Stimulated activated CD4-positive, alpha-beta T cell treated with anti-CD3 and anti-CD28 coated beads, TNF-alpha, amount 100 ng/mL, for 4 hours (primary cell): ENCODE data around the gene CCDC50.

ENCODE experiments used
- DNase-seq, 3 experiments: peaks; one replicate each; pipeline ENCODE4 v3.0.0-alpha.2; 2020; ENCODE audit warnings: low read depth in 3 of 3

The CCDC50 gene

DNA sequence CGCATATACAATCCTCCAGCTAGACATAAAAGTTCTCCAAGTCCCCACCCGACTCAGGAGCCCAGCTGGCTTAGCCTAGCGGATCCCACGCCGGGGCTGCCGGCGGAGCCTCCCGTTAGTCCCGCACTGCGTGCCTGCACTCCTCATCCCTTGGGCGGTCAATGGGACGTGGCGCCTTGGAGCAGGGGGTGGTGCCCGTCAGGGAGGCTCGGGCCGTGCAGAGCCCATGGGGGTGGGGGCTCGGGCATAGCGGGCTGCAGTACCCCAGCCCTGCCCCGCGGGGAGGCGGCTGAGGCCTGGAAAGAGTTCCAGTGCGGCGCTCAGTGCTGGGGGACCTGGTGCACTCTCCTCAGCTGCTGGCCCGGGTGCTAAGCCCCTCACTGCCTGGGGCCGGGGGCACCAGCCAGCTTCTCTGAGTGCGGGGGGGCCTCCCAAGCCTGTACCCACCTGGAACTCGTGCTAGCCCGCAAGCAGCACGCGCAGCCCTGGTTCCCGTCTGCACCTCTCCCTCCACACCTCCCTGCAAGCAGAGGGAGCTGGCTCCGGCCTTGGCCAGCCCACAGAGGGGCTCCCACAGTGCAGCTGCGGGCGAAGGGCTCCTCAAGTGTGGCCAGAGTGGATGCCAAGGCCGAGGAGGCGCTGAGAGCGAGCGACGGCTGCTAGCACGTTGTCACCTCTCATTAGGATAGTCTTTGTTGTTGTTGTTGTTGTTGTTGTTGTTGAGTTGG is 12.2 kb upstream of the CCDC50 start:
- DNase-seq: no peak

DNA sequence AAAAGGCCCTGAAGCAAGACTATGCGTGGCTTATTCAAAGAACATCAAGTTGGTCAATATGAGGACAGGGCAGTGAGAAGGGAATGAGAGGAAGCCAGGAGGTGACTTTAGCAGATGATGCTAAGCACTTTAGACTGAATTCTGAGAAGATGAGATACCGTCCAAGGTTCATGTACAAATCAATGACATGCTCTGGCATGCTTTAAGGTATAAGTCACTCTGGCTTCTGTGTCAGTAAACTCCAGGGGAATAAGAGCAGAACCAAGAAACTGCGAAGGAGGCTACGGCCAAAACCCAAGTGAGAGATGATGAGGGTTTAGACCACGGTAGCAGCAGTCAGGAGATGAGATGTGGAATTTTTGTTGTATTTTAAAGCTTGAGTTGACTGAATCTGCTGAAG is 8.9 kb upstream of the CCDC50 start:
- DNase-seq: no peak

DNA sequence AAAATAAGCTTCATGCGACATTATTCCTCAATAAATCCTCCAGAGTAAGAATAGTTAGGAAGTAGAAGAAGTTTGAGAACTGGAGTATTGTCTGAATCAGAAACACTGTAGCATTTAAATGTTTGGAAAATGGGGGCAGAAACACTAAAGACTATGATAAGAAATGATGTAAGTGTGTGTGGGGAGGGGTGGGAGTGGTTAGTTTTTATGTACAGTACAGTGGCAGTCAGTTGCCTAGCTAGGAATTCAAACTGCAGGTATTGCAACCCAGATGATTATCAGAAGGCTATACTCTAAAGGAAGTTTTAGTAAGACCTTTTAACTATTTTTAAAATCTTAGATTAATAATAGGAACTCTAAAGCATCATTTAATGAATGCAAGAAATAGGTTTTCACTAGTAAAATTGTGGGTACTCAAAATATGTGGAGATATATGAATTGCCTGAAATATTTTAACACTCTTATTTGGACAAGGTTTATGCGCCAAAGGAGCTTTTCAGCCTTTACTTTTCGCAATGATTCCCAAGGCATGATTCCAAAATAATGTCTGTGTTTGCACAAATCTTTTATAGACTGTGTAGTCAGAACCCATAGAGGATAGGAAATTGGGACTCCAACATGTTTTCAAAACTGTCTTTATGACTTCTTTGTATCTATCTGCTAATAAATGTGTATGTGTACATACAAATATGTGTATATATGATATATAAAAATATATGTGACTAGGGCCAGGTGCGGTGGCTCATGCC is 8.0 kb upstream of the CCDC50 start:
- no peak for DNase-seq

DNA sequence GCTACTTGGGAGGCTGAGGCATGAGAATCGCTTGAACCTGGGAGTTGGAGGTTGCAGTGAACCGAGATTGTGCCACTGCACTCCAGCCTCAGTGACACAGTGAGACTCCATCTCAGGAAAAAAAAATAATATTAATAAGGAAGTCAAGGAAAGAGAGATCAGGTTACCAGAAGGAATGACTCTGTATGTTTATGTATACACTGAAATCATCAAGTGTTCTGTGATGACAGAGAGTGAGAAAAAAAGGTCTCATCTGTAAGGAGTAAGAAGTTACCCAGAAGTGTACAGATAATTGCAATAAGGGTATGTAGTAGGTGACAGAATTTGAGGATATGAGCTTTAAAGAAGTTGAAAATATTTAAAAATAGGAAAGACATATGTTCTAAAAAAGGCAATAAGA is 4.3 kb upstream of the CCDC50 start:
- DNase-seq: no peak

DNA sequence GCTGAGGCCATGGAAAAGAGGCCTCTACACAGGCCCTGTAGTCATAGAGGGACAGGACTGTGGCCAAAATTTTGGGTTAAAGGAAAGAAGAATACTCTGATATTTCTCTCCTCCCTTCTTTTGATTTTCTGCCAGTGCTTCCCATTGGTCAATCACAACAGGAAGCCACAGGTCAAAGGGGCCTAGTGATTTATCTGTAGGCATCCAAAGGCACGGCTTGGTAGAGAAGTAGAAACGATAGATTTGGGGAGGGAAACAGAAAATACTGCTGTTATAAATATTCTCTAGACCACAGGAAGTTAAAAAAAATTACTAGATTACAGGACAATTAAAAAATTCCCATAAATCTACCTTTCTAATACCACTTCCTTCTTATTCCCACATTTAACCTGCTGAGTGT is 1.7 kb upstream of the CCDC50 start:
- DNase-seq: no peak

DNA sequence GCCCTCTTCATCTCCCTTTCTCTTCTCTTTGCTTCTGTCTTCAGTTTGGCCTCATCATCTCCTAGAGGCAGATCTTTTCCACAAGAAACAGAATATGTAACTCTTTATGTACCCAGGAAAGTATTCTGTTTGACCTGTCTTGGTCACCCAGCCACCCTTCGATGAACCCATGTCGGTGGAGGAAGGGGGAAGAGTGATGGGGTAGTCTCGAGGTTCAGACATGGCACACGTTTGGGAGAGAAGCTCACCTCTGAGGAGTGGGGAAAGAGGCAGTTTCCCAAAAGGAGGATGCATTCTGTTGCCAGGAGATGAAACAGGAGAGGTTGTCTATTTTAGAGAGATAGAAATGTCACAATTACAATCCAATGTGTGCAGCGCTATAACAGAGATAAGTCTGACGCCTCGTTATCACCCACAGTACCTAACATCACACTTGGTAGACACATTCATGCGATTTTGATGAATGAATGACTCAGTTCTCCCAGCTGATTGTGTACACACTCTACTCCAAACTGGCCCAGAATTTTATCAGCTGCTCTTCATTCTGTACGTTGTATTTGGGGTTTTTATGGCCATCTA is 722 bp upstream of the CCDC50 start:
- DNase-seq: no peak

DNA sequence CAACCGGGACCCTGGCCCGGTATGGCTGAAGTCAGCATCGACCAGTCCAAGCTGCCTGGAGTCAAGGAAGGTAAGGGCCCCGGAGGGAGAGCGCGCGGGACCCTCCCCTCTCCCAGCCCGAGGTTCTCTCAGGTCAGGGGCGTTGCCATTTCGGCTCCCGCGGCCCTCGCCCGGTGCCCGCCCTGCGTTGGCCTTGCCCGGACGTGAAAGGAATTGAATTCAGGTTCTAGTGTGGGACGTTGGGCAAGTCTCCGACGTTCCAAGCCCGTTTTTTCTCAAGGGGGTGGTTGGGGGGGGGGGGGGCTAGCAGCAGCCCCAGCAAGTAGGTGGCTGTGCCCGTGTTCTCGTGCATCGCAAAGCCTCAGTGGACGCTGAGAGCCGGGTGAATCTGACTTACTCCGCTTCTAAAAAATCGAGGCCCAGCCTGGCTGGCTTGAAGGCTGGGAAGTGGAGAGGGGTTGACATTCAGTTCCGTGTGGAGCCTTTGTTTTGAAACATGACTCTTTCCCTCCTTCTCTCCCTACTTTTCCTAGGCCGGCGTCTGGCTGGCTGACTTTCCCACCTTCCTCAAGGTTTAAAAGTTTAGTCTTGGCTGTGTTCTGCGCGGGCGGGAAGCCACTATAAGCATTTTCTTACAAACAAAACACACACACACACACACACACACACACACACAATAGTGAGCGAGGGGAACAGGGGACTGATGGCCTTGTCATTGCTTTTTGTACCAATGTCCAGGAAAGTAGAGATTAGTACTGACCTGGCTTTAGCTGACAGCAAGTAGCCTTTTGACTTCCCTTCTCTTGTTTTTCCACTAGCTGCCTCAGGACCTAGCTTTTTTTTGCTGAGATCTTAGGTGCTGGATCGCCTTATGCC is 698 bp downstream of the CCDC50 start, which contains the start of gene UTS2B:
UTS2B (minus strand) TSS at position 873 of the 876 bp plus-strand sequence. CDS start 48,337 bp downstream, outside the sequence.
- peak in 1 of 3 experiments; percentile 1 for DNase-seq

DNA sequence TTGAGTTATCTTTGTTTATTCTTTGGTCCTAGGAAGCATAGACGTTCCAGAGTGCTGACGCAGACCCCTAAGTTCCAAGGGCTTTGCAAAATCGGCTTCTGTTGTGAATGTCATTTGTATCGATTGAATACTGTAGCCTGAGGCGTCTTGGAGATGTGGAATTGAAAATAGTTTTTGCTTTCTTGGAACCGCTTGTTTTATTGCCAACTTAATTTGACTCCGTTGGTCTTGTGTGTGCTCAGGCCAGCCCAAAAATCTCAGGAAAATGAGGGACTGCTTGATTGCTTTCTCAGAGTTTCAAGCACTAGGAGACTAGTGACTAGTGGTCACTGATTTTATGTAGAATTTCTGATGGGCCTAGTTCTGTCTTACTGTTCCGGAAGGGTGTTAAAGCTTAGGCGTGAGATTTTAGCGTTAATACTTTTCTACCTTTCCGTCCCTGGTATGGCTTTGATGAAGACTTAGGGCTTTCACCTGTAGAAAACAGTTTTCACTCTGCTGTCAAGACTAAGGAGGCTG is 1.4 kb downstream of the CCDC50 start:
- DNase-seq: no peak

DNA sequence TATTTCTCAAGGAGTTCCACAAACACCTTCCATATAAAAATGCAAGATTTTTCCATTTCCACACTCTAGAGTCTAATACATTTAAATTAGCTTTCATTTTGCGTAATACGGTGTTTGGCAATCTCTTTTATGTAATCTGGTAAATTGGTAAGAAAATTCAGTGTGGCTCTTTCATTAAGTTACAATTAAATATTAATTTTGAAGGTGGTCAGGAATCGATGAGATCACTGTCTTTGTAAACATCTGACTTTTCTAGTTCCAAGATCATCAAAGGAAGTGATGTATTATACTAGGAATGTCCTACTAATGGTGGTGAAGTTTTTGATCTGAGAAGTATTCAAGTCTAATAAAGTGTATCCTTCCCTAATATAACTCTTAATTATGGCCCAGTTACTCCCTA is 2.2 kb downstream of the CCDC50 start:
- DNase-seq: no peak

DNA sequence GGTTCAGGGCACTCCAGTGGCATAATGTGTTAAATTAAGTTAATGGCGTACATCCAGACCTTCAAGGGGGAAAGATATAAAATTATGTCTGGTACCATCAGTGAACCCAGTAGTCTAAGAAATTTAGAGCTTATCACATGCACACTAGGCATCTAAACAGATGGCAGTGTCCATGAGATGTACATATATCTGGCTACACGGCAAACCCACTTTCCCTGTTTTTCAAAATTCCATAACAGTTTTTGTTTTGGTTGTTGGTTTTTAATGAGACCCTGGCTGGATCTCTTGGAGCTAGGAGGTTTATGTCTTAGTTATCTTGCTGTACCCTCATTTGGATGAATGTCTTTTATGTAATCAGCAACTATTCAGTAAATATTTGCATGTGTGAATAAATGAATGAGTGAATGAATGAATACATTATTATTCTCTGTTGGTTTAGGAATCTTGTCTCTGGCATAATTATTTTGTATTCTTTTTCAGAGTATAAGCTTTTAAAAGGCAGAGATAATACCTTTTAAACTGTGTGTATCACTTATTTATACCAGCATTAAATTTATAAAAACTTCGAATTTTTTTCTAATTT is 4.2 kb downstream of the CCDC50 start:
- DNase-seq: no peak

DNA sequence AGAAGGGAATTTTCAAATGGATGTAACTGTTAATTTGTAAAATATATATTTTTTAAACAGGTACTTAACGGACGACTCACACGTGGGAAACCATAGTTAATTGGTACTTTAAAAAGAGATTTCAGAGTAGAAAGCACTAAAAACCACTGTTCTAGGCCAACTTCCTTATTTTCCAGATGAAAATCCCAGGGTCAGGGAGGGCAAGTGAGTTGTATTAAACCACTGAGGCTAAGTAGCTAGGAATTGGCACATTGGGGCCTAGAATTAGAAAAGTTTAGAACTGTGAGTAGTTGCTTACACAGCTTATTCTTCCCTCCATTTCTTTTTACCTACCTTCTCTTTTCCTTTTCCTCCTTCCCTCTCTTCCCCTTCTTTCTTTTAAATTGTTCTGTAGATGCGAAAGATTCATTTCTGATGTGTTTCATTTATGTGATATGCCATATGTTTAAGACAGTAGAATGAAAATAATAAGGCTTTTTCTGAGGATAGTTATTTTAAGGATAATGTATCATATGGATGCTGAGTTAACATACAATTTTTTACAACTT is 5.2 kb downstream of the CCDC50 start:
- no peak for DNase-seq

DNA sequence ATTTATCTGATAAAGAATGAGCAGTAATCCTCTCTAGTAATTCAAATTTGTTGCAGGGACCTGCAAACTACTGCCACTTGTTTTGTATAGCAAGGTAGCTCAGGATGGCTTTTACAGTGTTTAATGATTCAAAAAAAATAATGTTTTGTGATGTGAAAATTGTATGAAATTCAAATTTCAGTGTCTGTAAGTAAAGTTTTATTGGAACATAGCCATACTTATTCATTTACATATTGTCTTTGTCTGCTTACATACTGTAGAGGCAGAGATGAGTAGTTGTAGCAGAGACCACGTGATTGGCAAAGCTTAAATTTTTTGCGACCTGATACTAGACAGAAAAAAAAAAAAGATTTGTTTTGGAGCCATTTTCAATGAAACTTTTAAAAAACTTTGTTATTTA is 7.6 kb downstream of the CCDC50 start:
- DNase-seq: no peak

DNA sequence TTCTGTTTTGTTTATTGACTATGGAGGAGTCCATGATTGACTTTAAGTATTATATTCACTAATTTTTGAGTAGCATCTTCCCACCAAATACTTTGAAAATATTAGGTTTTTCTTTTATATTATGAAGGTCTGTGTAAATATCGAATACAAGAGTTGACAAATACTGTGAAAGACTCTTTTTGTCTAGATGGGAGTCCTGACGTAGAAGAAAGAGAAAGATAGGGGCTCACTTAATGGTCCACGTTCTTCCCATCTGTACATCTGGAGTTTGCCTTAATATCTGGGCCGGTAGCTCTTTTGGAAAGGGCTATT is 8.9 kb downstream of the CCDC50 start:
- DNase-seq: no peak

DNA sequence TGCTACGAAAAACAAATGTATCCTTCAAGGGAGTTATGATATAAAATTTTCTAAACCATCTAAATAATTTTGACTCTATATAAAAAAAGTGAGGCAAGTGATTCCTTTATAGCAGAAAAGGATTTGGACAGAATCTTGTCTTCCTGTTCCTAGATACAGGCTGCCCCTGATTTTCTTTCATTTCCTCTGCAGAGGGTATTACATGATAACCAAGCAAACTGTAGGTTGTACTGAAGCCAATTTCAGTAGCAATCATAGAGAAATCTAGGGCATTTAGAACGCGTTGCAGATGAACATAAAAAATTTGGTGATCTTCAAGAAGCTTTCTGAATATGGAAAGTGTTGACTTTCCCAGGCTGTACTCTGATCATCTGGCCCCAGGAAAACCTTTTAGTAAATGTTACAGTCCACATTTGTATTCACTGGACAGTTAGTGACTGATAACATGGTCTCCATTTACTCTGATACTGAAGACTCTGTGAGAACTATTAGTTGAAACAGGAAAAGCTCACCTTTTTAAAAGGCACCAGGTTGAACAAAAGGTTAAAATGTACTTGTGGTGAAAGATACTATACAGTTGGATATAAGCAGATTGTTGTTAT is 10.2 kb downstream of the CCDC50 start:
- no peak for DNase-seq

DNA sequence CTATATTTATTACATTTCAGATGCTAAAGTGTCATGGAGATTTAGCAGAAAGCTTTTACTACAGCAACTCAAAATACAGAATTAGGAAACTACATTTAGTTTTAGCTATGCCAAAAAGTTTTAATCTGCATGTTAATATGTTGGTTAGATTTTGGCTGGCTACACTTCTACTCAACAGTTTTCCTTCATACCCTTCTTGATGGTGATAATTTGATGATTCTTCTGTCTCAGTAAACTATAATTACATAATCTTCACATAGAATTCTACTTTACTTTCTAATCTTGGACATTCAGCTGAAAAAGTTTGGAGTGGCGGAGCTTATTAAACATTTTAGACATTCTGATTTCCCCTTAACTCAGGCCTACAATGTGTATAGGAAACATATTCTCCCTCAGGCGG is 11.2 kb downstream of the CCDC50 start:
- DNase-seq: no peak

DNA sequence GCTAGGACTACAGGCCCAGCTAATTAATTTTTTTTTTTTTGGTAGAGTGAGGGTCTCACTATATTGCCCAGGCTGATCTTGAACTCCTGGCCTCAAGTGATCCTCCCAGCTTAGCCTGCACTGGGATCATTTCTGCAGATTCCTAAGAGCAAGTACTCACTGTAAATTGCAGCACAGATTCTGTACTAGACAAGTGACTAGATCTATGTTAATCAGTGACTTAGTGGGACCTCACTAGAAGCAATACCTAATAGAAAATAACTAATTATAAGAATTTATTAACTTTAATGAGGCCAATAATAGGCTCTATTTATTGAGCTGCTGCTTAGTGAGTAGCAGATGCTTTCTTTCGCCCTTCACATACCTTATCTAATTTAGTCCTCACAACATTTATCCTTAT is 11.8 kb downstream of the CCDC50 start:
- DNase-seq: no peak

DNA sequence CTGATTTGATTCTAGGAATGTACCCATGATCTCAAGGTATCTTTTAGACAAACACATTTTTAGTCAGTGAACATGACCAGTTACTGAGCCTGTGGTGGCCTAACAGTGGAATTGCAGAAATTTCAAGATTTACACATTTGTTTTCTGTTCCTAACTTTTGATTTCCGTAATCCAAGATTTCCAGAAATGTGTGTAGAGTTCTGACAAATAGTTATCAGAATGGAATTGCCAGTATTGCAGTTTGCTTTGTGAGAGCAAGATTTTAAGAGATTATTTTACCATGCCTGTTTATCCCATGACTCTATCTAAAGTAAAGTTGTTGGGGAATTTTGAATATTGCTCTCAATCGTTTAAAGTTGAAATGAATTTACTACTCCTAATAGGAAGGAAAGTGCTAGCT is 12.8 kb downstream of the CCDC50 start:
- no peak for DNase-seq

DNA sequence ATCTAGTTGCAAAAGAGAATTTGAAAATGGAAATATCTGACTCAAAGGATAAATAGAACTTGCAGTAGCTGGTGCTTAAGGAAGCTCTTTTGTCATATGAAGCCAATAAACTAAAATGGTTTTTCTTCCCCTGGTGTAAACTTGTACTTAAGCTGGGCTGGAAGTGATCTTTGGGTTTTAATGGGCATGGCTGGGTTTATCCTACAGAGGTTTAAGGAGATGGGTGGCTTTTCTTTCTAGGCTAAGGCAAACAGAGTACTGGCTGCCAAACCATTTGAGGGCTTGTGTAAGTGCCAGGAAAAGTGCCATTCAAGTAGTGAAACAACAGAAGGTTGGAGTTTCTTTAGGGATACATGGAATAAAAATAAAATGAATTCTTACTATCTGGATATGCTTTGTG is 13.2 kb downstream of the CCDC50 start:
- no peak for DNase-seq

DNA sequence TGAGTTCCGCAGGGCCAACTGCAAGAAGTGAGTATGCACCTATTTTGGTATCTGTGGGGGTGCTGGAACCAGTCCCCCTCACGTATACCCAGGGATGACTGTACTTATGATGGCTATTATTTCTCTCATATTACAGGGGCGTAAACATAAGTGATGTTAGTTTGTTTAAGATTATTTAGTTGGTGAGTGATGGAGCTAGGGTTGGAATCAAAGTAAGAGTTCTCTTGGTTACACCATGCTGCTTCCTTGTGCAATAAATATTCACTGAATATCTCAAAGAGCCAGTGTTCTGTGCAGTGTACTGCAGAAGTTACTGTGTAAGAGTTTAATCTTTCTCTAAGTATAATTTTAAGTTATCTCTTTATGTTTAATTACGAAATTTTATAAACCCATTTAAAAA is 13.9 kb downstream of the CCDC50 start:
- no peak for DNase-seq

DNA sequence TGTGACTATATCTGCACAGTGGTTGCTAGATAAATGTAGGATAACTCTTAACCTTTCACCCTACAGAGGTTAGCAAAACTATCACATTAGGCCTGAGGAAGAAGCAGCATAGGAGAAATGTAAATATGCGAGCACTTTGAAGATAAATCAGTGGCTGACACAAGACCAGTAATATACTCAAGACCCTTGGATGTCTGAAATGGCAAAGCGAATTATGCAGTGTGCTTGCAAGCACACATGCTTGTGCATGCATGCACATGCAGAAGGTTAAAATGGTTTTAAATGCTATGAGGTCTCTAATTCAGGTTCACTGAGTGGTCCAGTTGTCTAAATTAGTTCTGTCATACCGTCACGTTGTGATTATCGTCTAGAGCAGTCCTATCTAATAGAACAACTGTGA is 14.7 kb downstream of the CCDC50 start:
- DNase-seq: no peak

DNA sequence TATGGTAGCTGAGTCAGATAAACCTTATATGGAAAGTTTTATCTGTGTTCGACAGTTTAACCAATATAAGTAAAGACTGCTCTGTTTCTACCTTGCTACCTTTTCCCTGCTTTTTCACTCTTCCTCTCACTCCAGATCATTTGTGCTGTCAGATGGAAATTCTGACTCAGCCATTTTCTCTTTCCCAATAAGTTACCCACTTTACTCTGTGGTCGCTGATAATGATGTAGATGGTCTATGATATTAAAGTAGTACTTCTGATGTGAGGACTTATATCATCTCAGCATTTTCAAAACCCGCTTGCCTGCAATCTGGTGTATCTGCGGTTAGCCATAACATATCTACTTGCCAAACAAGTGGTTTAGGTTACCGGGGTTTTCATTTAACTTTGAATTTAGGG is 16.1 kb downstream of the CCDC50 start:
- no peak for DNase-seq
